Chondrocyte (in vitro differentiated cells): ENCODE measurements around the gene MYPN. TPM values are rescaled to one million over a fixed set of nuclear protein-coding genes. Genes with fewer than 3 reads are reported as not detected.
"Not testable (repeated sequence)": the region's sequence is repeated elsewhere in the genome, so short reads cannot be mapped to it uniquely, and the experiment has no call there.

Experiments used
- DNase-seq: peaks from one replicate; pipeline ENCODE4 v3.0.0; 2021; ENCODE audit warnings: mixed read lengths, low spot score
- H3K27ac Mint-ChIP-seq: one replicate; pipeline ENCODE4 v1.8.0; 2021; ENCODE audit warnings: mild to moderate bottlenecking, moderate library complexity, mixed read lengths; ENCODE audit not compliant: unreplicated experiment
- H3K27me3 Mint-ChIP-seq: 2 replicates; pipeline ENCODE4 v1.8.0; 2021; ENCODE audit warnings: low read depth, mixed read lengths
- H3K36me3 Mint-ChIP-seq: 2 replicates; pipeline ENCODE4 v1.8.0; 2021; ENCODE audit warnings: low read depth, mixed read lengths
- H3K4me1 Mint-ChIP-seq: 2 replicates; pipeline ENCODE4 v1.8.0; 2021; ENCODE audit warnings: low read depth, mild to moderate bottlenecking, mixed read lengths
- H3K4me3 Mint-ChIP-seq: one replicate; pipeline ENCODE4 v1.8.0; 2021; ENCODE audit warnings: mild to moderate bottlenecking, moderate library complexity, mixed read lengths; ENCODE audit not compliant: unreplicated experiment
- H3K9me3 Mint-ChIP-seq: 2 replicates; pipeline ENCODE4 v1.8.0; 2021; ENCODE audit warnings: low read depth, mixed read lengths
- CTCF ChIP-seq: fragments of 200-600 bp; sonication (generic); IDR thresholded peaks from 2 replicates; pipeline ENCODE4 v1.5.0; 2021; ENCODE audit warnings: antibody characterized with exemption, mild to moderate bottlenecking, moderate library complexity
- total RNA-seq: library from RNA; stranded (reverse); gene quantifications from 3 replicates; pipeline ENCODE4 v1.2.1, GENCODE V29; 2021

MYPN gene
- total RNA-seq, 1 donor from 2014 or later = 0.10 TPM

GRCh38 chr10:68239069-68239468 is 129.8 kb downstream of the MYPN start:
- TF ChIP-seq CTCF = no peak
- no peak for DNase-seq

GRCh38 chr10:68239596-68240150 is 130.4 kb downstream of the MYPN start:
- Mint-ChIP-seq H3K36me3 (no peaks in the 10 kb centered on the region), H3K27me3 (peaks cover 3% of the 10 kb centered on the region), H3K4me3 (no peak overlapping the region), H3K4me1 (peaks cover 3% of the 10 kb centered on the region), H3K27ac (no peak overlapping the region), H3K9me3 (no peaks in the 10 kb centered on the region)
- no peak for DNase-seq
- no peak for TF ChIP-seq CTCF

More at GRCh38 chr10:68239069-68239468, 129.8 kb downstream of the MYPN start:
- H3K4me3 Mint-ChIP-seq = no peak overlapping the region
- H3K9me3 Mint-ChIP-seq = no peaks in the 10 kb centered on the region
- no peaks in the 10 kb centered on the region for H3K36me3 Mint-ChIP-seq
- no peak overlapping the region for H3K27ac Mint-ChIP-seq
- H3K27me3 Mint-ChIP-seq = no peaks in the 10 kb centered on the region
- peaks cover 3% of the 10 kb centered on the region for H3K4me1 Mint-ChIP-seq

GRCh38 chr10:68242051-68242450 is 132.8 kb downstream of the MYPN start:
- H3K27me3 Mint-ChIP-seq = peaks cover 4% of the 10 kb centered on the region
- H3K4me3 Mint-ChIP-seq = no peak overlapping the region
- no peak for DNase-seq
- H3K36me3 Mint-ChIP-seq = no peaks in the 10 kb centered on the region
- H3K4me1 Mint-ChIP-seq = peaks cover 3% of the 10 kb centered on the region
- no peak for TF ChIP-seq CTCF
- no peaks in the 10 kb centered on the region for H3K9me3 Mint-ChIP-seq
- no peak overlapping the region for H3K27ac Mint-ChIP-seq

GRCh38 chr10:68246397-68246796 is 137.1 kb downstream of the MYPN start:
- H3K36me3 Mint-ChIP-seq, H3K9me3 Mint-ChIP-seq, H3K27ac Mint-ChIP-seq, H3K4me3 Mint-ChIP-seq, H3K4me1 Mint-ChIP-seq, H3K27me3 Mint-ChIP-seq, DNase-seq: not testable (repeated sequence)

- H3K27ac Mint-ChIP-seq = no peak overlapping the region
- no peak for TF ChIP-seq CTCF
- H3K27me3 Mint-ChIP-seq = peaks cover 9% of the 10 kb centered on the region
- H3K36me3 Mint-ChIP-seq = no peaks in the 10 kb centered on the region
- no peaks in the 10 kb centered on the region for H3K4me1 Mint-ChIP-seq
- no peaks in the 10 kb centered on the region for H3K9me3 Mint-ChIP-seq
- DNase-seq = no peak
- no peak overlapping the region for H3K4me3 Mint-ChIP-seq
These were observed 138.6 kb downstream of the MYPN start for GRCh38 chr10:68247931-68248330.

- Mint-ChIP-seq H3K27me3 (peaks cover 7% of the 10 kb centered on the region), H3K4me3 (no peak overlapping the region), H3K36me3 (no peaks in the 10 kb centered on the region), H3K9me3 (no peaks in the 10 kb centered on the region), H3K27ac (no peak overlapping the region), H3K4me1 (no peaks in the 10 kb centered on the region)
- TF ChIP-seq CTCF = no peak
- no peak for DNase-seq
These were observed 140.0 kb downstream of the MYPN start for GRCh38 chr10:68249297-68249696.
